Stimulated activated naive CD8-positive, alpha-beta T cell treated with anti-CD3 and anti-CD28 coated beads, Interleukin-15, Interleukin-2, amounts not matched to agents 100 U/mL and 50 U/mL, for 24 hours (primary cell): ENCODE results near the gene NPVF.
A peak's percentile ranks its signal among the peaks of the same experiment; 100 is the strongest.

Experiments
- ATAC-seq: fragments of 150-1000 bp; cut with Tn5 transposase; one replicate; pipeline ENCODE4 v1.10.0; 2021
- DNase-seq: peaks from one replicate; pipeline ENCODE4 v3.0.0; 2021

NPVF gene

GRCh38 chr7:25228386-25228785, at the start of gene NPVF:
TSS of gene NPVF (minus strand) at chr7:25228486. CDS start at chr7:25228439, 47 bp downstream.
- ATAC-seq (no peak), DNase-seq (no peak)

- ATAC-seq (no peak), DNase-seq (no peak)
Measured at GRCh38 chr7:25272265-25272664, 44.0 kb upstream of the NPVF start.

GRCh38 chr7:25263337-25263736, 35.1 kb upstream of the NPVF start:
- no peak for ATAC-seq
- no peak for DNase-seq

- DNase-seq (no peak), ATAC-seq (no peak)
Measured at GRCh38 chr7:25262586-25262985, 34.3 kb upstream of the NPVF start.

GRCh38 chr7:25261545-25262140, 33.4 kb upstream of the NPVF start:
- ATAC-seq: no peak
- DNase-seq: no peak

- ATAC-seq: peak; percentile 80
- no peak for DNase-seq
Measured at GRCh38 chr7:25260862-25261494, 32.7 kb upstream of the NPVF start.

- ATAC-seq (peak; percentile 62), DNase-seq (peak; percentile 53)
Measured at GRCh38 chr7:25259487-25260243, 31.4 kb upstream of the NPVF start.

GRCh38 chr7:25256333-25256819, 28.1 kb upstream of the NPVF start:
- DNase-seq (no peak), ATAC-seq (no peak)

GRCh38 chr7:25255611-25256332, 27.5 kb upstream of the NPVF start:
- no peak for ATAC-seq
- no peak for DNase-seq

GRCh38 chr7:25254604-25255003, 26.3 kb upstream of the NPVF start:
- no peak for ATAC-seq
- no peak for DNase-seq

GRCh38 chr7:25253714-25254113, 25.4 kb upstream of the NPVF start:
- DNase-seq: no peak
- ATAC-seq: no peak

- ATAC-seq (no peak), DNase-seq (no peak)
Measured at GRCh38 chr7:25250386-25250785, 22.1 kb upstream of the NPVF start.

GRCh38 chr7:25249772-25250171, 21.5 kb upstream of the NPVF start:
- no peak for ATAC-seq
- DNase-seq: no peak

GRCh38 chr7:25246306-25246705, 18.0 kb upstream of the NPVF start:
- DNase-seq: no peak
- ATAC-seq: no peak

- ATAC-seq (no peak), DNase-seq (no peak)
Measured at GRCh38 chr7:25244254-25245033, 16.2 kb upstream of the NPVF start.

- DNase-seq (no peak), ATAC-seq (no peak)
Measured at GRCh38 chr7:25242678-25243077, 14.4 kb upstream of the NPVF start.

GRCh38 chr7:25240896-25241295, 12.6 kb upstream of the NPVF start:
- DNase-seq (no peak), ATAC-seq (no peak)

GRCh38 chr7:25240340-25240739, 12.1 kb upstream of the NPVF start:
- DNase-seq: no peak
- ATAC-seq: no peak

GRCh38 chr7:25239888-25240287, 11.6 kb upstream of the NPVF start:
- no peak for DNase-seq

GRCh38 chr7:25238066-25238725, 9.9 kb upstream of the NPVF start:
- ATAC-seq (no peak), DNase-seq (no peak)

More at GRCh38 chr7:25239888-25240287, 11.6 kb upstream of the NPVF start:
- ATAC-seq: no peak

GRCh38 chr7:25235471-25235870, 7.2 kb upstream of the NPVF start:
- ATAC-seq (no peak), DNase-seq (no peak)
